Upper lobe of left lung (tissue), 6 donors: ENCODE results near the gene CSH2. TPM values are rescaled to one million over a fixed set of nuclear protein-coding genes. Genes with fewer than 3 reads are reported as not detected.

Source experiments
- ATAC-seq, 2 donors: fragments of 200-7000 bp; cut with Tn5 transposase; one replicate each; pipeline ENCODE4 v1.9.1; 2022; ENCODE audit warnings: mild to moderate bottlenecking in 2 of 2, moderate library complexity in 2 of 2; ENCODE audit not compliant: low FRiP score in 2 of 2
- DNase-seq, 2 donors: peaks; one replicate each; pipeline ENCODE4 v3.0.0-alpha.2; 2019 to 2020
- H3K27ac ChIP-seq, 4 donors: fragments of 200-600 bp; sonication (generic); one replicate each; pipeline ENCODE4 v1.5.1; 2016 to 2019
- H3K27me3 ChIP-seq, 4 donors: fragments of 200-600 bp; sonication (generic); one replicate each; pipeline ENCODE4 v1.5.1; 2017 to 2019
- H3K36me3 ChIP-seq, 4 donors: fragments of 200-600 bp; sonication (generic); one replicate each; pipeline ENCODE4 v1.5.1; 2016 to 2019
- H3K4me1 ChIP-seq, 4 donors: fragments of 200-600 bp; sonication (generic); one replicate each; pipeline ENCODE4 v1.5.1; 2018 to 2019
- H3K4me3 ChIP-seq, 4 donors: fragments of 200-600 bp; sonication (generic); one replicate each; pipeline ENCODE4 v1.5.1; 2017 to 2019; ENCODE audit warnings: mild to moderate bottlenecking in 2 of 4, moderate library complexity in 1 of 4
- H3K9me3 ChIP-seq, 4 donors: fragments of 200-600 bp; sonication (generic); one replicate each; pipeline ENCODE4 v1.5.1; 2018 to 2019
- EP300 ChIP-seq, 4 donors: sonication (generic); formaldehyde crosslinking; IDR thresholded peaks; one replicate each; pipeline ENCODE4 v1.5.1; 2017; ENCODE audit warnings: antibody characterized with exemption in 4 of 4, control low read depth in 2 of 4
- POLR2A ChIP-seq, 4 donors: fragments of 450-650 bp; IDR thresholded peaks; one replicate each; pipeline ENCODE4 v1.5.1; 2016 to 2017; ENCODE audit warnings: antibody characterized with exemption in 4 of 4, mild to moderate bottlenecking in 2 of 4
- POLR2AphosphoS5 ChIP-seq, 2 donors: sonication (generic); formaldehyde crosslinking; IDR thresholded peaks; one replicate each; pipeline ENCODE4 v1.5.1; 2017; ENCODE audit warnings: antibody characterized with exemption in 2 of 2
- WGBS, 2 donors: methylation state at CpG; one replicate each; pipeline ENCODE4 v1.1.5; 2017 to 2018; 5-methylcytosine and 5-hydroxymethylcytosine counted together
- total RNA-seq, 6 donors: library from RNA; depleted of rRNA in 4 of 6; stranded (reverse); fragments of >200 nt in 4 of 6; gene quantifications; one replicate each; pipeline versions ENCODE4 v1.1.0 to v1.2.1, GENCODE V29; 2016 to 2021
- TF ChIP-seq, protein P1 (sequence below), 6 experiments: fragments of 450-650 bp in 4 of 6; fragments of 200-600 bp in 2 of 6; sonication (generic) in 2 of 6; IDR thresholded peaks; one replicate each; pipeline ENCODE4 v1.5.1; 2016 to 2019; ENCODE audit warnings: antibody characterized with exemption in 6 of 6
- donor health status: DM: no; HTN: no; CAD: no; lungs with moderate emphysema.
- donor health status: DM: no; HTN: yes; CAD: no; lungs with severe emphysema.

The CSH2 gene
- total RNA-seq, 6 donors from 2014 or later = not detected

DNA sequence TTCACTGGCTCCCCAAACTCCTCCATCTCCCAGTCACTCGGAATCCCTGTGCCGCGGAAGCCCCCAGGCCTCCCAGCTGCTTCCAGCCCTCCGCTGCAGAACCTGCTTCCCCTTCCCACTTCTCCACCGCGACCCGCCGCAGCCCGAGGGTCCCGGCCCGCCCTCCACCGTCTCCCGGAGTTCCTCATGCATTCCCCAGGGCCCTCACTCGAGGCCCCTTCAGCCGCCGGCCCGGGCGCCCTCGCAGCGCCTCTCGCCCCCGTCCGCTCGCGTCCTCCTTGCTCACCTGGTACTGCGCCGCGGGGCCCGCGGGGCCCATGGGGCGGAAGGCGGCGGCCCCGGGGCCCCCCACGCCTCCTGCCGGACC lies 31.3 kb downstream of the CSH2 start:
- TF ChIP-seq POLR2A (IDR thresholded peaks at IDR 0.05) = no peak
- TF ChIP-seq POLR2AphosphoS5 (IDR thresholded peaks at IDR 0.05) = no peak
- Histone ChIP-seq H3K9me3 (no peaks in the 10 kb centered on the region), H3K4me1 (peaks cover 43 to 57% (median 49%) of the 10 kb centered on the region in 4 donors), H3K4me3 (peak overlapping the region; percentile 66 to 98 (median 93)), H3K27me3 (peaks cover 0 to 2% (median 0%) of the 10 kb centered on the region in 4 donors), H3K27ac (peak overlapping the region; percentile 89 to 97 (median 96)), H3K36me3 (peaks cover 0 to 7% (median 4%) of the 10 kb centered on the region in 4 donors)
- DNase-seq (peak in 1 of 2 donors; percentile 92), ATAC-seq (no peak)
- WGBS, 2 donors = 1% methylated on average over 6 to 29 of the region's 36 CpGs

DNA sequence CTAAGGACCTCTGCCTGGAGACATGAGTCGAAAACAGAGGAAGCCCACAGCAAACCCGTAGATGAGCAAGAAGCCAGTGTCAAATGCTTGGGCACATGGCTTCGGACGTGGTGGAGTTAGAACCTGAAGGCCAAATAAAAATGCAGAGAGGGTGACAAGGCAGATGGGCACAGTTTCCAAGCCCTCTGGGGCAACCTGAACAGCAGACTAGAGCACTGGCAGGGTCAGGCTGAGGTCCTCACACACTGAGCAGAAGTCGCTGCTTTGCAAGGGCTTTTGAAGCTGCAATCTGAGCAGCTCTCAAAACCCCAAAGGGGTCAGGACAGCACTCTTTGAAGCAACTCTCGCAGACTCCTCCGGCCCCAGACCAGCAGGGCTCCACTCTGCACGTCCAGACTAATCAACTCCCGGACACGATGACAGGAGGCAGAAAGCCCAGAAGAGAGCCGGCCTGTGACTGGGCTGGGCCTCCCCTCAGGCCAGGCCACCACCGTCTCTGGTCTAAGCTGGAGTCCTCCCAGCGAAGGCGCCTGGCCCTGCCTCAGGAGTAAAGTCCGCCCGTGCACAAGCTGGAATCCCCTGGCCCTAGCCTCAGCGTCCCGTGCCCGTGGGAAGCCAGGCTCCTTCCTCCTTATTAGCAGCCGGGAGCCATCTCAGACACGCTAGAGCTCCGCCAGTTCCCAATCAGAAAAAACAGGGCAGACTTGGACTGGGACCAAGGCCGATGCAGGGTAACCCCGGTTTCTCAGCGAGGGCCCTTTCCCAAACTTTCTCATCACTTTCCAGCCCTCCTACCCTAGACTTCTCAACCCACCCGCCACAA lies 31.9 kb downstream of the CSH2 start:
- no peaks in the 10 kb centered on the region for H3K9me3 ChIP-seq
- WGBS, 2 donors = 5 to 7% methylated on average over 18 to 20 of the region's 26 CpGs
- no peak for TF ChIP-seq EP300 (IDR thresholded peaks at IDR 0.05)
- TF ChIP-seq POLR2A (IDR thresholded peaks at IDR 0.05) = peak in 1 of 4 donors; percentile 8
- TF ChIP-seq, protein P1, sequence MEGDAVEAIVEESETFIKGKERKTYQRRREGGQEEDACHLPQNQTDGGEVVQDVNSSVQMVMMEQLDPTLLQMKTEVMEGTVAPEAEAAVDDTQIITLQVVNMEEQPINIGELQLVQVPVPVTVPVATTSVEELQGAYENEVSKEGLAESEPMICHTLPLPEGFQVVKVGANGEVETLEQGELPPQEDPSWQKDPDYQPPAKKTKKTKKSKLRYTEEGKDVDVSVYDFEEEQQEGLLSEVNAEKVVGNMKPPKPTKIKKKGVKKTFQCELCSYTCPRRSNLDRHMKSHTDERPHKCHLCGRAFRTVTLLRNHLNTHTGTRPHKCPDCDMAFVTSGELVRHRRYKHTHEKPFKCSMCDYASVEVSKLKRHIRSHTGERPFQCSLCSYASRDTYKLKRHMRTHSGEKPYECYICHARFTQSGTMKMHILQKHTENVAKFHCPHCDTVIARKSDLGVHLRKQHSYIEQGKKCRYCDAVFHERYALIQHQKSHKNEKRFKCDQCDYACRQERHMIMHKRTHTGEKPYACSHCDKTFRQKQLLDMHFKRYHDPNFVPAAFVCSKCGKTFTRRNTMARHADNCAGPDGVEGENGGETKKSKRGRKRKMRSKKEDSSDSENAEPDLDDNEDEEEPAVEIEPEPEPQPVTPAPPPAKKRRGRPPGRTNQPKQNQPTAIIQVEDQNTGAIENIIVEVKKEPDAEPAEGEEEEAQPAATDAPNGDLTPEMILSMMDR (IDR thresholded peaks at IDR 0.05) = no peak
- TF ChIP-seq POLR2AphosphoS5 (IDR thresholded peaks at IDR 0.05) = peak in 1 of 2 donors; percentile 9
- no peak for ATAC-seq
- H3K36me3 ChIP-seq = peaks cover 3 to 13% (median 10%) of the 10 kb centered on the region in 4 donors
- peaks cover 0 to 2% (median 0%) of the 10 kb centered on the region in 4 donors for H3K27me3 ChIP-seq
- H3K27ac ChIP-seq = peak overlapping the region; percentile 89 to 97 (median 96)
- H3K4me3 ChIP-seq = peak overlapping the region; percentile 66 to 98 (median 93)
- H3K4me1 ChIP-seq = peaks cover 43 to 60% (median 50%) of the 10 kb centered on the region in 4 donors
- DNase-seq = peak; percentile 62 to 83

DNA sequence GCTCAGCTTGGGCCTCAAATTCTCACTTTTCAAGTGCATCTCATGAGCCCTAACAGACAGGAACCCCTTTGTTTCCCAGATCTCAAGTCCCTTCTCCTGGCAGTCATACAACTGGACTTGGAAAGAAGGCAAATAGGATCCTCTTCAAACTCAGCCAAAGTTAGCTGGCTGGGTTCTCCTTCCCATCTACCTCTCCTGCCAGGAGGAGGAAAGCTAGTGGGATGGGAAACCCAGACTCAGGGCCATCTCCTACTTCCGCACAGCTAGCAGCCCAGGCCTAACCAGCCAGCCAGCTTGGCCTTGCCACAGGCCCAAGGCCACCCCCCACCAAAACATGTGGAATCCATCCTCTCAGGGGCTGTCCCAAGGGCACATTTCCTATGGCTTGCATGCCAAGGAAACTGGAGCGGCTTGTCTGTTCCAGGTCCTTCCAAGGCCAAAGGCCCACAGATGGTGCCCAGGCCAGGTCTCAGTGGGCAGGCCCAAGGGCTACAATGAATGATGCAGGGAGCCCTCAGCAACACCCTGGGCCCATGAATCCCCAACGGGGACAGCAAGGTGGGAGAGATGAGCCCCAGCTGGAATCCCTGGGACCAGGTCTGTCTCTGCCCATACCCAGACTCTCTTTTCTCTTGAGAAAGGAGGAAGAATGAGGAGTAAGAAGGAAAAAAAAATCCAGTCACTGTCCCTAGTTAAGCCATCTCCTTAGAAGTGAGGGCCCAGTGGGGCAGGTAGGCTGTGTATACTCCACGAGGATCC lies 32.7 kb downstream of the CSH2 start:
- H3K4me1 ChIP-seq = peaks cover 43 to 60% (median 50%) of the 10 kb centered on the region in 4 donors
- TF ChIP-seq POLR2A (IDR thresholded peaks at IDR 0.05) (no peak), POLR2AphosphoS5 (IDR thresholded peaks at IDR 0.05) (peak in 1 of 2 donors; percentile 38), EP300 (IDR thresholded peaks at IDR 0.05) (no peak)
- TF ChIP-seq, protein P1 (IDR thresholded peaks at IDR 0.05) = no peak
- H3K27me3 ChIP-seq = peaks cover 0 to 2% (median 0%) of the 10 kb centered on the region in 4 donors
- 23 to 67% methylated on average over 3 to 4 of the region's 4 CpGs for WGBS, 2 donors
- H3K4me3 ChIP-seq = peak overlapping the region; percentile 66 to 98 (median 93)
- ATAC-seq = no peak
- H3K36me3 ChIP-seq = peaks cover 4 to 18% (median 13%) of the 10 kb centered on the region in 4 donors
- no peaks in the 10 kb centered on the region for H3K9me3 ChIP-seq
- H3K27ac ChIP-seq = peak overlapping the region; percentile 89 to 97 (median 96)
- no peak for DNase-seq

DNA sequence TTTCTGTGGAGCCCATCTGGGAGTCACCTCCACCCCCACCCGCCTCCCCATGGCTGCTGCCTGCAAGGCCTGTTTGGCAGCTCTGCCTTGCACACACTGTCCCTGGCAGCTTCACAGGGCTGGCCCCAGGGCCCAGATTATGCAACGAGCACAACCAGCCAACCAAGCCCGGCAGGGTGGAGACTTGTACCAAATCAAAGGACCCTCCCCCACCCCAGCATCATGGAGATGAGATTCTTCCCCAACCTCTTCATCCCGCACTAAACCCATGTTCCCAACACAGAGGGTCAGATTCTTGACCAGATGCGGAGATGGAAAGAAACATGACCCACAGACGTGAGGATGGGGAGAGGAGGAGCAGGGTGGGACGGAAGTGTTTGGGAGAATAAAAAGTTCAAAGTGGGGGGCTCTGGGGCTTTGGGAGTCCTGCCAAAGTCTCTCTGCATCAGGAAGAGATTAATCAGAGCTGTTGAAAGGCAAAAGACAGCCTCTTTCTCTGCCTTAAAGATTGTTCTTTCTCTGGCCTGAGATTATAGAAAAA lies 34.8 kb downstream of the CSH2 start:
- Histone ChIP-seq H3K4me1 (peaks cover 44 to 64% (median 55%) of the 10 kb centered on the region in 4 donors), H3K27me3 (peaks cover 0 to 2% (median 0%) of the 10 kb centered on the region in 4 donors), H3K36me3 (peaks cover 12 to 39% (median 33%) of the 10 kb centered on the region in 4 donors), H3K9me3 (no peaks in the 10 kb centered on the region), H3K27ac (peak overlapping the region; percentile 89 to 97 (median 96)), H3K4me3 (peak overlapping the region in 2 of 4 donors; percentile 28 to 90)
- peak; percentile 86 to 94 for DNase-seq
- WGBS, 2 donors = 23 to 33% methylated on average over 7 of the region's 7 CpGs
- TF ChIP-seq EP300 (IDR thresholded peaks at IDR 0.05) (peak in 2 of 4 donors; percentile 55 to 77), POLR2A (IDR thresholded peaks at IDR 0.05) (peak in 1 of 4 donors; percentile 35), POLR2AphosphoS5 (IDR thresholded peaks at IDR 0.05) (peak; percentile 54 to 80)
- TF ChIP-seq, protein P1 (IDR thresholded peaks at IDR 0.05) = peak in 1 of 6 experiments; percentile 7
- ATAC-seq = peak; percentile 58 to 65
